ENCODE results near the gene MYL11. TPM values are rescaled to one million over a fixed set of nuclear protein-coding genes. Genes with fewer than 3 reads are reported as not detected.

The MYL11 gene
- polyA plus RNA-seq, 1 donor: 14.6 TPM

GRCh38 chr16:30361180-30361579 lies 13.4 kb upstream of the MYL11 start:
- peaks cover 70% of the 10 kb centered on the region for H3K36me3 ChIP-seq (ENCODE audit: control insufficient read depth, insufficient read depth, low read length)
- no peaks in the 10 kb centered on the region for H3K9me3 ChIP-seq (ENCODE audit: control insufficient read depth, low read depth, low read length)
- 100% methylated on average over 1 of the region's 7 CpGs for WGBS (ENCODE audit: insufficient coverage, low lambda C conversion rate)

DNA sequence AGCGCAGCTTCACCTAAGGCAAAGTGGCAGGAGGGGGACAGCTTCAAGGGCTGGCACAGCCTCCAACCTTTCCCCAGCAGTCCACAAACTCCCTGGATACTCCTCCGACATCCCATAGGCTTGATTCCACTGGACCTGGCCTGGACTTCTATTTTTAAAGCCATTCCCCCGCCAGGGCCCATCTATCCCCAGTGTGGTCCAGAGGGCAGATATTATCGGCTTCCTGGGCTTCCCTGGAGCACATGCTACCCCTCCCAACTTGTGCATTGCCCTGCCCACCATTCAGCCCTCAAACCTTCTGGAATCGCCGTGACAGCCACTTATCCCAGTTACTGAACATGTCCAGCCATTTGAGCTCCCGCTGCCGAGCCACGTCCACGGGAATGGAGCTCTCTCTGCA lies 9.4 kb upstream of the MYL11 start:
- no CpG with 5 or more reads among the region's 10 CpGs for WGBS (ENCODE audit: insufficient coverage, low lambda C conversion rate)
- Histone ChIP-seq H3K27ac (ENCODE audit: low read length) (no peak overlapping the region), H3K27me3 (ENCODE audit: control insufficient read depth, insufficient read depth, low read length) (no peaks in the 10 kb centered on the region)

More at GRCh38 chr16:30361180-30361579, 13.4 kb upstream of the MYL11 start:
- Histone ChIP-seq H3K4me3 (ENCODE audit: low read length) (no peak overlapping the region), H3K4me1 (ENCODE audit: control insufficient read depth, insufficient read depth, low read length) (peaks cover 1% of the 10 kb centered on the region), H3K27ac (ENCODE audit: low read length) (no peak overlapping the region), H3K27me3 (ENCODE audit: control insufficient read depth, insufficient read depth, low read length) (no peaks in the 10 kb centered on the region)
- no peak for DNase-seq

DNA sequence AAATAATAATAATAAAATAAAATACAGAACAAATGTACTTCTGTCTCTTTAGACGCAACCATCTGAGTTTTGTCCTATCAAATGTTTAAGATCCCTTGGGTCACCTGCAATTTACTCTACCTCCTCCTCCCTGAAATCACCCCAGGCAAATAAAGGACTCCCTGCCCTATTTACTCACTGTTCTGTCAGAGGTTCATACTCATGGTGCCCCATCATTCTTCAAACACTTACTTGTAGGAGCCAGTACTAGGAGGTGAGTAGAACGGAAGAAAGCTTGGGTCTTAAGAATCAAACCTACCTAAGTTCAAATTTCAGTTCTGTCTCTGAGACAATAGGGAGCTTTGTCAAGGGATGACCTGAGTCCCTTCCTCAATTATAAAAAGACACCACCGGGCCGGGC lies 8.1 kb upstream of the MYL11 start:
- Histone ChIP-seq H3K27me3 (ENCODE audit: control insufficient read depth, insufficient read depth, low read length) (no peaks in the 10 kb centered on the region), H3K27ac (ENCODE audit: low read length) (no peak overlapping the region), H3K36me3 (ENCODE audit: control insufficient read depth, insufficient read depth, low read length) (peaks cover 31% of the 10 kb centered on the region), H3K4me1 (ENCODE audit: control insufficient read depth, insufficient read depth, low read length) (peaks cover 8% of the 10 kb centered on the region), H3K4me3 (ENCODE audit: low read length) (no peak overlapping the region), H3K9me3 (ENCODE audit: control insufficient read depth, low read depth, low read length) (no peaks in the 10 kb centered on the region)
- no peak for DNase-seq
- no CpG with 5 or more reads among the region's 4 CpGs for WGBS (ENCODE audit: insufficient coverage, low lambda C conversion rate)

More for the DNA sequence above, 9.4 kb upstream of the MYL11 start:
- no peak for DNase-seq
- Histone ChIP-seq H3K4me3 (ENCODE audit: low read length) (no peak overlapping the region), H3K4me1 (ENCODE audit: control insufficient read depth, insufficient read depth, low read length) (peaks cover 8% of the 10 kb centered on the region), H3K9me3 (ENCODE audit: control insufficient read depth, low read depth, low read length) (no peaks in the 10 kb centered on the region), H3K36me3 (ENCODE audit: control insufficient read depth, insufficient read depth, low read length) (peaks cover 42% of the 10 kb centered on the region)

GRCh38 chr16:30367349-30368009 lies 7.1 kb upstream of the MYL11 start:
- H3K4me1 ChIP-seq (ENCODE audit: control insufficient read depth, insufficient read depth, low read length): peaks cover 8% of the 10 kb centered on the region
- H3K4me3 ChIP-seq (ENCODE audit: low read length): peak overlapping the region; percentile 65
- no peak for DNase-seq
- H3K36me3 ChIP-seq (ENCODE audit: control insufficient read depth, insufficient read depth, low read length): peaks cover 26% of the 10 kb centered on the region
- no peak overlapping the region for H3K27ac ChIP-seq (ENCODE audit: low read length)
- 100% methylated on average over 3 of the region's 10 CpGs for whole genome bisulfite sequencing (ENCODE audit: insufficient coverage, low lambda C conversion rate)
- no peaks in the 10 kb centered on the region for H3K27me3 ChIP-seq (ENCODE audit: control insufficient read depth, insufficient read depth, low read length)
- H3K9me3 ChIP-seq (ENCODE audit: control insufficient read depth, low read depth, low read length): no peaks in the 10 kb centered on the region

DNA sequence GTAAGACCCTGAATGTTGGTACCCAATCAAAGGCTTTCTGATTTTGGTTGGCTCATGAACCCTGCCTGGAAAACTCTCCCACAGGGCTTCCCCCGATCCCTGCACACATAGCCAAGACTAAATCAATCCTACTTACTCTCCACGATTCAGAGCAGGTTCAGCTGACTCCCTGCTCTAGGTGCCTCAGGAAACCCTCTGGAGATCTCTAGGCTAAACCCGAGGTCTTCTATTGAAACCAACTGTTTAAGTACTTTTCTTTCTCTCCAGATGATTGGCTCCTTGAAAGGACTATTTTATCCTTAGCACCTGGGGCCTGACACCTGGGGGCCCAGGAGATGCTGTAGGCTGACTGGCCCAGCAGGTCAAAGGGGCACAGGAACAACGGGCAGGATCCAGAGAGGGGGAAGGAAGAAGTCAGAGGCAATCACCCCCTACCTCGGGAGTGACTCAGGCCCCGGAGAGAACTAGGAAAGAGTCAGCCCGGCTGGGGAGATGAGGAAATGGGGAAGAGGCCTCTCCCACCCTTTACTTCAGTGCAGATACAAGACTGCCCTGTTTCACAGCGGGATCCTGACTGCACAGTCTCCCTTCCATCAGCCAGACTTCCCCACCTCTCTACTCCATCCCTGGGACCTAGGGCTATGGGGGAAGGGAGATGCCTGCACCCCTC lies 6.3 kb upstream of the MYL11 start:
- Histone ChIP-seq H3K27ac (ENCODE audit: low read length) (no peak overlapping the region), H3K4me3 (ENCODE audit: low read length) (peak overlapping the region; percentile 65), H3K9me3 (ENCODE audit: control insufficient read depth, low read depth, low read length) (no peaks in the 10 kb centered on the region), H3K36me3 (ENCODE audit: control insufficient read depth, insufficient read depth, low read length) (peaks cover 21% of the 10 kb centered on the region), H3K27me3 (ENCODE audit: control insufficient read depth, insufficient read depth, low read length) (no peaks in the 10 kb centered on the region), H3K4me1 (ENCODE audit: control insufficient read depth, insufficient read depth, low read length) (peaks cover 8% of the 10 kb centered on the region)
- WGBS (ENCODE audit: insufficient coverage, low lambda C conversion rate): no CpG with 5 or more reads among the region's 8 CpGs
- peak in 1 of 2 donors; percentile 50 for DNase-seq

DNA sequence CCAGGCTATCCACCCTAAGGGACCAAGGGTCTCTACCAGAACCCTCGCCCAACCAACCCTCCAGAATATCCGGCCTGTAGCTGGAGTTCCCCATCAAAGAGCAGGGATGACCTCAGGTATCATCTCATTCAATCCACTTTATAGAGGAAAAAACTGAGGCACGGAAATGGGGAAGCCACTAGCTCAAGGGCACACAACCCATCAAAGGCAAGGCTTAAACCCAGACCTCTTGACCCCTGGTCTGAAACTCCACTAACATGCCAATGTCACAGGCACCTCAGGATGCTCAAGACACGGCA lies 5.9 kb upstream of the MYL11 start:
- peak overlapping the region; percentile 65 for H3K4me3 ChIP-seq (ENCODE audit: low read length)
- peaks cover 20% of the 10 kb centered on the region for H3K36me3 ChIP-seq (ENCODE audit: control insufficient read depth, insufficient read depth, low read length)
- H3K9me3 ChIP-seq (ENCODE audit: control insufficient read depth, low read depth, low read length): no peaks in the 10 kb centered on the region
- no CpG with 5 or more reads among the region's 4 CpGs for WGBS (ENCODE audit: insufficient coverage, low lambda C conversion rate)
- H3K4me1 ChIP-seq (ENCODE audit: control insufficient read depth, insufficient read depth, low read length): peaks cover 8% of the 10 kb centered on the region
- H3K27ac ChIP-seq (ENCODE audit: low read length): peak overlapping the region; percentile 45
- DNase-seq: no peak
- no peaks in the 10 kb centered on the region for H3K27me3 ChIP-seq (ENCODE audit: control insufficient read depth, insufficient read depth, low read length)

DNA sequence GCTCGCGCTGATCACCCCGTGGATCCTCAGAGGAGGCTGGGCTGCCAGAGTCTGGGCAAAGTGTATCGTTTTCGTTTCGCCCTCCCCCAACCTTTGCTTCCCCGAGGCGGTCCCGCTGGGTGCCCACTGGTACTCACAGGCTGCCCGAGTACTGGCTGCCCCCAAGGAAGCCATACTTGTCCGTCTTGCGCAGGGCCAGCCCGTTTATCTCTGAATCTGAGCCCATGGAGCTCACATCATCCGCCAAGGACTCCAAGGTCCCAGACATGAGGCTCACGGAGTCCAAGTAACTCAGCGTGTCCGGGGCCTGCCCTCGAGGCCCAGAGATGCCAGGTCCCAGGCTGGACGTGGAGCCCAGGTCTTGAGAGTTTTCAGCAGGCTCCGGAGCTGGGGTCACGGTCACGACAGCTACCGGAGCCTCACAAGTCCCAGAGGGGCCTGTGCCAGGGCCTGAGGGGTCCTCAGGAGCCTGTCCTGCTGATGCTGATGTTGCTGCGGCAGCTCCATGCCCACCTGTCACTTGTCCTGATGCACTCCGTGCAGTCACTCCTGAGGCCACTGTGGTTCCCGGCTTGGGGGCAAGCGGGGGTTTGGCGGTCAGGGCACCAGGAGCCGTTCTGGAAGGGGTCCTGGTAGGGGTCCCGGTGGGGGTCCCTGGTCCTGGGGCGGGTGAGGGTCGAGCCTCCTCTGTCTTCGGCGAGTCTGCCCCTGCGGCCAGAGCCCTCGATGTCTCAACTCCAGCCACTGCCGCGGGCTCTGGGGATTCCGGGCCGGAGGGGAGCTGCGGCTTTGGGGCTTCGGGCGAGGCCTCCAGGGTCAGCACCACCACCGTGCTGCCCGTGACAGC lies 5.3 kb upstream of the MYL11 start:
- Histone ChIP-seq H3K4me3 (ENCODE audit: low read length) (peak overlapping the region; percentile 65), H3K27ac (ENCODE audit: low read length) (peak overlapping the region; percentile 45), H3K9me3 (ENCODE audit: control insufficient read depth, low read depth, low read length) (no peaks in the 10 kb centered on the region), H3K4me1 (ENCODE audit: control insufficient read depth, insufficient read depth, low read length) (peaks cover 8% of the 10 kb centered on the region), H3K27me3 (ENCODE audit: control insufficient read depth, insufficient read depth, low read length) (no peaks in the 10 kb centered on the region), H3K36me3 (ENCODE audit: control insufficient read depth, insufficient read depth, low read length) (peaks cover 20% of the 10 kb centered on the region)
- no CpG with 5 or more reads among the region's 45 CpGs for WGBS (ENCODE audit: insufficient coverage, low lambda C conversion rate)
- peak in 1 of 2 donors; percentile 50 for DNase-seq

- Histone ChIP-seq H3K27me3 (ENCODE audit: control insufficient read depth, insufficient read depth, low read length) (no peaks in the 10 kb centered on the region), H3K36me3 (ENCODE audit: control insufficient read depth, insufficient read depth, low read length) (peaks cover 13% of the 10 kb centered on the region), H3K9me3 (ENCODE audit: control insufficient read depth, low read depth, low read length) (no peaks in the 10 kb centered on the region), H3K27ac (ENCODE audit: low read length) (no peak overlapping the region), H3K4me3 (ENCODE audit: low read length) (peak overlapping the region; percentile 65), H3K4me1 (ENCODE audit: control insufficient read depth, insufficient read depth, low read length) (peaks cover 8% of the 10 kb centered on the region)
- no CpG with 5 or more reads among the region's 76 CpGs for whole genome bisulfite sequencing (ENCODE audit: insufficient coverage, low lambda C conversion rate)
- DNase-seq: no peak
Measured at GRCh38 chr16:30369938-30370455, 4.6 kb upstream of the MYL11 start.

DNA sequence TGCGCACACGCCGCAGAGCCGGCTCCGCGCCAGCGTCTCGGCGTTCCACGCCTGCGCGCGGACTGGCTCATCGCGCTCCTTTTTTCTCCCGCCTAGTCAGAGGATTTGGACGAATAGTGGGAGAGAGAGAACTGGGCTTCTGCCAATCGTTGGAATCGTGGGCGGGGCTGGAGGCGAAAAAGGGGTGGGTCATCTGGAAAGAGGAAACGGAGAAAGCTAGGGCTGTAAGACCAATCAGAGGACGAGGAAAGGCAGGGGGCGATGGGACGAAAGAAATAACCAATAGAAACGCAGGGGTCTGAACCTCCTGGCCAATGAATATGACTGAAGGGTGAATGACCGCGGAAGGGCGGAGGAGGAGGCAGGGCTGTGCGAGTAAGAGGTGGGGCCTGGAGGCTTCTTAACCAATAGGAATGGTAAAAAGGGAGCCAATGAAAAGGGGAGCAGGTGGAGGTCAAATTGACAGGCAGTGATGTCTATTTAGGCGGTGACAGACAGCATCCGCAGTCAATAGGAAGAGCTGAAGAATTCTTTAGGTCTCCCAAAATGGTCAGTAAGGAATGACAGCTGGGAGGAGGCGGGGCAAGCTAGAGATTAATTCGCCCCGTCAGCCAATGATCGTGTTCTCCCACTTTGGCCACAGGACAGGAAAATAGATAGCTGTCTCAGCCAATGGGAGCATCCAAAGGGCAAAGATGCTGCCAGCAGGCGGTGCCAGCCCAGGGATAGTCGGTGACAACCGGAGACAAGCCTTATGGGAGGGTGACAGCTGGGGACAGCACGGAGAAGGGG lies 4.0 kb upstream of the MYL11 start, which contains the start of gene TBC1D10B:
Gene TBC1D10B (minus strand): TSS at position 39 of the 792 bp plus-strand sequence. CDS start 311 bp downstream, outside the sequence.
- Histone ChIP-seq H3K27me3 (ENCODE audit: control insufficient read depth, insufficient read depth, low read length) (no peaks in the 10 kb centered on the region), H3K4me1 (ENCODE audit: control insufficient read depth, insufficient read depth, low read length) (peaks cover 8% of the 10 kb centered on the region), H3K27ac (ENCODE audit: low read length) (peak within 1 kb of the TSS; percentile 67), H3K4me3 (ENCODE audit: low read length) (peak within 1 kb of the TSS; percentile 65), H3K9me3 (ENCODE audit: control insufficient read depth, low read depth, low read length) (no peaks in the 10 kb centered on the region), H3K36me3 (ENCODE audit: control insufficient read depth, insufficient read depth, low read length) (peaks cover 7% of the 10 kb centered on the region)
- 0% methylated on average over 7 of the region's 40 CpGs for WGBS (ENCODE audit: insufficient coverage, low lambda C conversion rate)
- peak; percentile 100 for DNase-seq
